LHCN-M2 (cell line): ENCODE measurements around the gene SPATA31E1. TPM values are rescaled to one million over a fixed set of nuclear protein-coding genes. Genes with fewer than 3 reads are reported as not detected.
"Not testable (repeated sequence)": the region's sequence is repeated elsewhere in the genome, so short reads cannot be mapped to it uniquely, and the experiment has no call there.

Experiments
- DNase-seq: peaks from one replicate; pipeline ENCODE4 v3.0.0-alpha.2; 2012; ENCODE audit warnings: low read depth
- polyA plus RNA-seq: library from polyadenylated mRNA; unstranded; fragments of >200 nt; gene quantifications from one replicate; pipeline ENCODE4 v1.2.1, GENCODE V29; 2012; ENCODE audit warnings: missing spikeins
- total RNA-seq: library from RNA; depleted of rRNA; stranded (reverse); fragments of >200 nt; gene quantifications from 2 replicates; pipeline ENCODE4 v1.2.3, GENCODE V29; 2014; rRNA removed

SPATA31E1 gene
- not detected in 2 replicates for total RNA-seq
- polyA plus RNA-seq = not detected

DNA sequence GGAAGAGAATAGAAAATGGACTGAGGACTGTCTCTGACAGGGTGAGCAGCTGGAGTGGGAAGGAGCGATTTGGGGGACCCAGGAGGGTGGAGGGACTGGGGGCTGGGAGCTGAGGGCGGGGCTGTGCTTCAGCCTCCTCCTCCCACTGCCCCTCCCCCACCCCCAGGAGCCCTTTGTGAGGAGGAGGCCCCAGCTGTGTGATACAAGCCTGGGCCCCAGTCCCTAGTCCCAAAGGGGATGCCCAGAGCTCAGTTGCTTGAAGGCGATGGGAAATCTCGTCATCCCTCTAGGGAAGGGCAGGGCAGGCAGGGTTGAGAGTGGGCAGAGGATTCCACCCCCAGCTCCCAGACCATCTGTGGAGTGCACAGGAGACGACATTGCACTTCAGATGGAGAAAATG is at the start of gene SPATA31E1:
SPATA31E1 (plus strand) TSS at position 251 of the 400 bp plus-strand sequence; CDS start at position 266, 15 bp downstream.
- no peak for DNase-seq

DNA sequence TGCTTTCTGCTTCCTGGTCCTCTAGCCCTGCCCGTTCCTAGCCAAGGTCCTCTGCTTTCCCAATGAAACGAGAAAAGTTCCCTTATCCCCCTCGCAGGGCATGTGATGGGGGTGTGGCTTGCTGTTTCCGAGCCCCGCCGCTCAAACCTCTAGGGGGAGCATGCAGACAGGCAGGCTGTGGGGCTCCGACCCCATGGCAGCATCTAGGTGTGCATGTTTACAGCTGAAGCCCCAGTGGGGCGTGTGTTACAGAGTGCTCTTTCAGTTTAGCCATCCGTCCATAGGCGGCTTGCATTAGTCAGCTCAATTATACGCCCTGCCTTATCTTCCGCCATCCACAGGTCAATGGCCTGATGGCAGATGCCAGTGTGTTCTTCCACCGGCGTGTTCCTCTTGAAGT is 48.3 kb upstream of the SPATA31E1 start:
- DNase-seq = no peak

DNA sequence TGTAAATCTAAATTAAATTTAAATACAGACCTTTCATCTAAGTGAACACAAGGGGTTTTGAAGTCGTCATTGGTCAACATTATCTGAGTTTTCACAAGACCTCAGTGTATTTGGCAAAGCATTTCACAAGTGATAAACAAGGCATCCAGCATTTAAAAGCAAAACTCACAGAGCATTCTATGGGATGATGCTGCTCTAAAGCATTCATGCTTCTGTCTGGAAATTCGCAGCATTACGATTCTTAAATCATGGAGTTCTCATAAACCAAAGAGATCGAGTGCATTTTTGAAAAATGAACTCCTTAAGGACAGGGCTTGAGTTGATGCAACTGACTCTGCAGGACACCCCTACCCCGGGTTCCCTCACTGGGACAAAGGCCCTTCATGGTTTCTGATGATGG is 46.1 kb upstream of the SPATA31E1 start:
- no peak for DNase-seq

DNA sequence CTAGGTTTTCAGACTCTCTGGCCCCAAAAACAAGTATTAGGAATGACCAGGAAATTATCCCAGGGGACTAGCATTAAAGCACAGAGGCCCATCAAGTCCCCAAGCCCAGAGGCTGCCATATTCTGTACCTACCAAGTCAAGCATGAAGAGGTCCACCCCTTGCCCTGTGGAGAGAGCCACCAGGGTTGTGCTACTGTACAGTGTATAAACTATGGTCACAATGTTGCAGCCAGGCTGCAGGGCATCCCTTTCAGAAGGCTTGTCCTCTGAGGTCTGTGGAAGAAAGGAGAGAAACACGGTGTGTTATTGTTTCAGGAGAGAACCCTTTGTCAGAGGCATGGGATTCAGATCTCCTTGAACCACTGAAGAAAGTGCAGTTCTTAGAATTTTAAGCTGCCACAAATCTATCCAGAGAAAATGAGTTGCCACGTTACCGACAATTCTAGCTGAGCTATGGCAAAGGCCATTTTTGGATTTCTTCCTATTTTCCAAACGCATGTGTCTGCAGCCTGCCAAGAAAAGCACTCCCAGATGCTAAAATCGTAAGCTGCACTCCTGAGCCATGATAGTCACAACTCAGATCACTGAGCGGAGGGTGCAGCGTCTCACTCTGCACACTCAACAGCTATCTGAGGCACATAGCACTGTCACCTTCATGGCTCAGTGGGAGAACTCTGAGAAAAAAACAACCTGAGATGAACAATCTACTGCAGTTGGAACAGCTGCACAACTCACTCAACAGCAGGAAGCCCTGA is 45.5 kb upstream of the SPATA31E1 start:
- peak; percentile 26 for DNase-seq

DNA sequence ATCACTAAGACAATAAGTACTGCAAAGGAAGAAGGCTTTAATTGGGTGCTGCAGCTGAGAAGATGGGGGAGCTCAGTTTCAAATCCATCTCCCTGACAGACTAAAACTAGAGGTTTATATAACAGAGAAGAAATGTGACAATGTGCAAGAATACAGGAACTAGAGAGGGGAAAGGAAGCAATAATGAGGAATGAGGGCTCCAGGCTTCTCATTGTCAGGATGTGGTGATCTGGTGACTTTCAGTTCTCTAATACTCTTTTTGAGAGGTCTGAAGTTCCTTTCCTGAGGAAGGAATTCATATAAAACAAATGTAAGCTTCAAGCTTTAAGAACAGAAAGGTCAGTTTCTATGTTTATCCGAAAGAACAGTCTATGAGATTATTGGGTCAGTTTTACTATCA is 42.5 kb upstream of the SPATA31E1 start:
- no peak for DNase-seq

DNA sequence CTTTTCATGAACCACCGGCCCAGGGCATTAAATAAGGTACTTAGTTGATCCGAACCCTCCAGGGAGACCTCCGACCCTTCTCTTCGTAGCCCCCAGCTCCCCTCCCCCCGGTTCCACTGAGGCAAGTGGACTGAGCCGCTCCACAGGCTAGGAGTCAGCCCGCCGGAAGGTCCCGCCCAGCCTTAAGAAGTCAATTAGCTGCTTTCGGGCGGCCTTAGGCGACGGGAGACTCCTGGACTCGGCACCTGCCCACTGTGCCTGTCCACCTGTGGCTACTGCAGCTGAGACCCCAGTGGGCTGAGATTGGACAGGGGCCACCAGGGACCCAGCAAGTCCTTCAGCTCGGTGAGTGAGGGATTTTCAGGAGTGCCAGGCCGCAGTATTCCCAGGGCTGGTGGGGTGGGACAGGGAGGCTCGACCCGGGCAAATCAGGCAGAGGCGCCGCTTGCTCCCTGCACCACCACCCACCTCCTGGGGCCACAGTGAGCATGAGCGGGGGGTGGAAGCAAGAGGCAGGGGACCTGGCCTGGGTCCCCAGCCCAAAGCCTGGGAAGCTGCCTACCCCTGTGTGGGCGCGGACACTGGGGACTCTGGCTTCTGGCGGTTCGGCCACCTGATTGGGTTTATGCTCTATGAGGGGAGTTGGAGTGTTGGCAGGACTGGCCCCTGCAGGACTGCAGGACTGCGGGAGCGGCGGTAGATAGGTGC is 39.6 kb upstream of the SPATA31E1 start:
- DNase-seq = no peak

DNA sequence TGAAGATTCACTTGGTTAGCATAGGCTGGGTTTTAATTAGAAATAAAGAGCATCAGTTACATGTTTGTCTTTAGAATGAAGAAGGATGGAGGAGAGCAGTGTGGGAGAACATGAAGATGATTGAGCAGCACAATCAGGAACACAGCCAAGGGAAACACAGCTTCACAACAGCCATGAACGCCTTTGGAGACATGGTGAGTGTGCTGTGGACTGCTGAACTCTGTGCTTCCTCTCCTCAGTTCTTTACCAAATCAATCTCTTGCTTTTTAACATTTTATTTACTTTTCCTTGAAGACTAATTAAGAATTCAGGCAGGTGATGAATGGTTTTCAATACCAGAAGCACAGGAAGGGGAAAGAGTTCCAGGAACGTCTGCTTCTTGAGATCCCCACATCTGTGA is 38.2 kb upstream of the SPATA31E1 start:
- no peak for DNase-seq

DNA sequence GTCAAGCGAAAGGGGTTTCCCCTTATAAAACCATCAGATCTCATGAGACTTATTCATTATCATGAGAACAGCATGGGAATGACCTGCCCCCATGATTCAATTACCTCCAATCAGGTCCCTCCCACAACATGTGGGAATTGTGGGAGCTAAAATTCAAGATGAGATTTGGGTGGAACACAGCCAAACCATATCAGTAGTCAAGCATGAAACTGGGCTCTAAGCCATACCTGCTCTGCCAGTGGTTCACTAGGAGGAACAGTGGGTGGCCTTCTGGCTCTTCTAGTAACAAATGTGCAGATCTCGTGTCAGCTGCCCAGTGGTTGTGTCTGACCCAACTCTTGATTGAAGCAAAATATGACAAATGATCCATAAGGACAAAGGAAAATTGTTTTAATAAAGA is 34.9 kb upstream of the SPATA31E1 start:
- DNase-seq = not testable (repeated sequence)

DNA sequence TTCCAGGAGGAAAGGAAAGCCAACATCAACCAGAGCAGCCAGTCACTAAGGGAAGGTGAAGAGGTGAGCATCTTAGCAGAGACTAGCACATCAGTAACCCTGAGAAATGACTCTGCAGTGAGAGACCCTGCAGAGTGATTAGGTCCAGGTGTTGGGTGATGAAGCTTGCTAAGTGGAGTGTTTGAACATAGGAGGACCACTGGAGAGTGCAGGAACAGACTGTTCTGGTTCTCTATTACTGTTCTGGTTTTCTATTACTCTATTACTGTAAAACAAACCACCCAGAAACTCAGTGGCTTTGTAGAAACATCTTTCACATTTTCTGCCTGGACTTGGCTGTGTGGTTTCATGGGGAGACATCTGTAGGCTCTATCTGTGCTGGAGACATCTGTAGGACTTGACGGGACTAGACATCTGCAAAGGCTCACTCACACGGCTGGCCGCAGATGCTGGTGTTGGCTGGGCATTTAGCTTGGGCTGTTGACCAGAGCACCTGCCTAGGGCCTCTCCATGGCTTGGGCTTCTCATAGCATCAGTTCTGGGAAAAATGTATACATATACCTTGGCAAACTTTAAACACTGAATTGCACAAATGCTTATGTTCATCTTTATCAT is 33.4 kb upstream of the SPATA31E1 start:
- DNase-seq = no peak

DNA sequence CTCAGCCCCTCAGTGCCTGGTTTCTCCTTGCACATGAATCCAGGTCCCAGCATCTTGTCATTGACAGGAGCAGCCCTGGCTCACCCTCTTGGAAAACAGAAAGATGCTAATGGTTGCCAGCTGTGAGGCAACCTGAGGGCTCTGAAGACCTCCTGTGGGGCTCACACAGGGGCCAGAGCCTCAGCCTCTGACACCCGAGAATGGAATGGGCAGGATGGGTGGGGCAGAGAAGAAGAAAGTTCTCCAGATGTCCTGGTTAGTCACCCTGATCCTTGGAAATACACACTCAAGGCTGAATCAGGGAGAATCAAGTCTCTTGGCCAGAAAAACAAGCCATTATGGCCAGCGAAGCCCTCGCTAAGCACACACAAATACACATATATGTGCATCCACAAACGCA is 32.3 kb upstream of the SPATA31E1 start:
- peak; percentile 40 for DNase-seq

DNA sequence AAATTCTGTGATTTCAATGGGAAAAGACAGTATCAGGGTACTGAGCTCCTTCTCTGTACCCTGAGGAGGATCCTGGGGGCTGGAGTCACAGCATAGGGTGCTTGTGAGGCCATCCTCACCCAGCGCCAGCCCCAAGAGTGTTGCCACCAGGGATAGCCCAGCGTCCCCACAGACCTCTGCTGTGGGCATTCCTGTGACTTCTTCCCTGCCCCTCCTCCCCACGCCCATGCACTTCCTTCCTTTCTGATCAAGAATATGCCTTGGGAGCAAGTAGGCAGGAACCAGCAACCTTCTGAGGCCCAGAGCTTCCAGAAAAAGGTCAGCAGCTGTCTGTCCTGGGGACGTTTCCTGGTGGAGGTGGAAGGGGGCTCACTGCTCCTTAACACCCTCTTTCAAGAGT is 31.5 kb upstream of the SPATA31E1 start:
- not testable (repeated sequence) for DNase-seq

DNA sequence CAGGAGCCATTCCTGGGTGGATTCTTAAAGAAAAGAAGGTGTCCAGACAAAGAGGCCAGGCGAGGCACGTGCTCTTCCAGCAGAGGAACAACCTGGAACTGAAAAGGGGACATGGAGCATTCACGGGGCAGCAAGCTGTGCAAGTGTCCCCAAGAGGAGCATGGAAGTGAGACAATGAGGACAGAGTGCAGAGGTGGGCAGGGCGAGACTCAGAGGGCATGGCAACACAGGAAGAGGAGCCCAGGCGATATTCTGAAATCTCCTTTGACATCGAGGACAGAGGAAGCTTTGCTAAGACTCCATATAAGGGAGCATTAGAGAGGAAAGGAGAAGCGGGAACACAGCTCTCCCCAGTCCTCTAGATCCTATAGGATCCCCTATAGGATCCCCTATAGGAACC is 29.4 kb upstream of the SPATA31E1 start:
- no peak for DNase-seq

DNA sequence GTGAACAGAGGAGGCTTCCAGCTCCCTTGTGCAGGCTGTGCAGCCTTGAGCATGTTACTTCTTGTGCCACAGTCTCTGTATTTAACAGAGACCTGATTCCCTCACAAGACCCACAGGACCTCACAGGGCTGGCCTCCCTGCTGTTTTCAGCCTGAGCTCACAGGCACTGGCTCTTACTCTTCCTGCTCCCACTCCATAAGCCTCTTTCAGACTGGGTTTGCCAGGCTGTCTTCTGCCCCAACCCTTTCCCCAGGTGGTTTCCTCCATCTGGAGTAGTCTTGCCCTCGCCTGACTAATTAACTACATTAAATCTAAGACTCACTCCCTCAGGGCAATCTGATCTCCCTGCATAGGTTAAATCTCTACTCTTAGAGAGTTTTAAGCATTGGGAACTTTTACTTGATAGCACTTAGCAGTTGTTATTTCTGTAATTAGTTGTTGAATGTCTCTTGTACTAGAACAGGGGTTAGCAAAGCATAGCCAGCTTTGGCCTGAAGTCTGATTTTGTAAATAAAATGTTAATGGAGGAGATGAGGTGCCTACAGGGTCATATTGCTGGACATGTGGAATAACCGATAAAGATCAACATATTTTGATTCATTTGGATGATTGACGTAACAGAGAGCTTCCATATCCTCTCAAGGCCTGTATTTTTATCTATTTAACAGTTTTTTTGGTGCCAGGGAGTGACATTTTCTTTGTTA is 28.6 kb upstream of the SPATA31E1 start:
- no peak for DNase-seq

DNA sequence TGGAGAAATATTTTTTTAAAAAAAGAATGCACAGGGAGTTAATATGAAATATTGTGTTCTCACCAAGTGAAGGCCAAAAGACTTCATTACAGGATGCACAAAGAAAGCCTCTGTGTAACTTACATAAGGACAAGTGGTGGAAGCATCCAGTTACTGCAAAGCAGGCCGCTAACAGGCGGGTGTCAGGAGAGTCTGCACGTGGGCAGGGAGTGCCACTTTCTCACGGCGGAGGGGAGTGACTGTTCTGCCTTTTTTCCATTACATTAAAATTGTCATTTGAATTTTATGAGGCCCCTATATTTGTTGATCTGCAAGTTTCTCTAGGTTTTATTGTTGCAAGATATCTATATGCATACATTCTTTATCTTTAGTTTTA is 28.1 kb upstream of the SPATA31E1 start:
- no peak for DNase-seq

DNA sequence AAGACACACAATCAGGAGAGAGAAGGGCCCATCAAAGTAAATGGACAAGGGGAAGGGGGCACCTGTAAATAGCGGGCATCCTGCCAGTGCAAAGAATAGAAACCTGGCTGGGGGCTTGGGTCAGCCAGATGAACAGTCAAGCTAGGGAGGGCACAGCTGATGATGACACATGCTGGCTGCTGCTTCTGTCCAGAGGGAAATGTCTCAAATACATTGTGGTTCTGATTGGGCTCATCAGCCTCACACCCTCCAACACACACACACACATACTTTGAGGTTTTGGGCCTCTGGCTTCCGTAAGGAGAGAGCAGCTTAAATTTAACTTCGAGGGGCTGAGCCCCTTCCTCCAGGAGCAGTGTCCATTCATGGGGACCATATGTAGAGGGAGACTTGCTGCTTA is 27.6 kb upstream of the SPATA31E1 start:
- no peak for DNase-seq

DNA sequence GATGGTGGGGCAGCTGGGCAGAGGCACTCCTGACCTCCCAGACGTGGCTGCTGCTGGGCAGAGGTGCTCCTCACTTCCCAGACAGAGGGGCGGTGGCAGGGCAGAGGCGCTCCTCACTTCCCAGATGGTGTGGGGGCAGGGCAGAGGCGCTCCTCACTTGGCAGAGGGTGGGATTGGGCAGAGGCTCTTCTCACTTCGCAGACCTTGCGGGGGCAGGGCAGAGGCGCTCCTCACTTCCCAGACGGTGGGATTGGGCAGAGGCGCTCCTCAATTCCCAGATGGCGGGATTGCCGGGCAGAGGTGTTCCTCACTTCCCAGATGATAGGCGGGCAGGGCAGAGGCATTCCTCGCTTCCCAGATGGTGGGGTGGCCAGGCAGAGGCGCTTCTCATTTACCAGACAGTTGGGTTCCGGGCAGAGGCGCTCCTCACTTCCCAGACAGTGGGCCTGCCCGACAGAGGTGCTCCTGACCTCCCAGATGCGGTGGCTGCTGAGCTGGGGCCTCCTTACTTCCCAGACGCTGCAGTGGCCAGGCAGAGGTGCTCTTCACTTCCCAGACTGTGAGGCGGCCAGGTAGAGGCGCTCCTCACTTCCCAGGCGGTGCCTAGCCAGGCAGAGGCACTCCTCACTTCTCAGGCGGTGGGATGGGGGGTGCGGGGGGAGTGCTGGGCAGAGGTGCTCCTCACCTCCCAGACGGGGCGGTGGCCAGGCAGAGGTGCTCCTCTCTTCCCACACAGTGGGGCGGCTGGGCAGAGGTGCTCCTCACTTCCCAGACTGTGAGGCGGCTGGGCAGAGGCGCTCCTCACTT is 25.3 kb upstream of the SPATA31E1 start:
- no peak for DNase-seq

DNA sequence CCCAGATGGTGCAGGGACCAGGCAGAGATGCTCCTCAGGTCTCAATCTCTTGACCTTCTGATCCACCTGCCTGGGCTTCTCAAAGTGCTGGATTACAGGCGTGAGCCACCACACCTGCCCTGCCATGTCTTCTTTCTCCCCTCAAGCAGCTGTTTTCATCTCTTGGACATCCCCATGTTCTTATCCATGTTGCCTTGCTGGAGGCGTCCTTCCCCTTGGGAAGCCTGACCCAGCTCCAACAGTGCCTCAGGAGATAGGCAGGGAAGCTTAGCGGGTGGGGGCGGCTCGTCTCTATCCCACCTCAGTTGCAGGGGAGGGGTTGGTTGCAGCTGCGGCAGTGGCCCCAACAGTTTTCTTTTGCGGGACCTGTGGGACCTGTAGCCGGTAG is 24.7 kb upstream of the SPATA31E1 start:
- no peak for DNase-seq

DNA sequence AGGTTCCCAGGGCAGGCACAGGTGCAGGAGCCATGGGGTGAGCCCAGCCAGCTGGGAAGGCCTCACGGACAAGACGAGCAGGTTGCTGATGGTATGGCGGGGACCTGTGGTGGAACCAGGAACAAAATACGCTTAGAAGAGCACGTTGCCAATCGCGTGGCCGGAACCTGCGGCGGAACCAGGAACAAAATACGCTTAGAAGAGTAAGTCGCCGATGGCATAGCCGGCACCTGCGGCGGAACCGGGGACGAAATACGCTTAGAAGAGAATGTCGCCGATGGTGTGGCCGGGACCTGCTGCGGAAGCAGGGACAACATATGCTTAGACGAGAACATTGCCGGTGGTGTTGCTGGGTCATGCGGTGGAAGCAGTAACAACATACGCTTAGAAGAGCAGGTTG is 23.5 kb upstream of the SPATA31E1 start:
- DNase-seq = no peak

DNA sequence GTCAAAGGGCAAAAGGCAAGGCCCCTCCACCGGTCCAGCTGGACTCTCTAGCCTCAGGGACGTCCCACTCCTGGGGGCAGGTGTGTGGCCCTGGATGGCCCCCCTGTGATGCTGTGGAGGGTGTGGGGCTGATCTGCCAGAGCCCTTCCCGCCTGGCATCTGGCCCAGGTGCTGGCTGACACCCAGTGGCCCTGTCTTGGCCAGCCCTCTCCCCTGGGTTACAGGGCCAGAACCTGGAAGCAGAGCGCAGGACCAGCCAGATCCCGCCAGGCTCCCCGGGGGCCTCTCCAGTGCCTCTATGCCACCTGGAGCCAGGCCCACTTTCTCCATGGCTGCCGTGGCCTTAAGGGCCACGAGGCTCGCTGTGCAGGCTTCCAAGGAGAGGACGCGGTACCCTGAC is 22.9 kb upstream of the SPATA31E1 start:
- DNase-seq = no peak

DNA sequence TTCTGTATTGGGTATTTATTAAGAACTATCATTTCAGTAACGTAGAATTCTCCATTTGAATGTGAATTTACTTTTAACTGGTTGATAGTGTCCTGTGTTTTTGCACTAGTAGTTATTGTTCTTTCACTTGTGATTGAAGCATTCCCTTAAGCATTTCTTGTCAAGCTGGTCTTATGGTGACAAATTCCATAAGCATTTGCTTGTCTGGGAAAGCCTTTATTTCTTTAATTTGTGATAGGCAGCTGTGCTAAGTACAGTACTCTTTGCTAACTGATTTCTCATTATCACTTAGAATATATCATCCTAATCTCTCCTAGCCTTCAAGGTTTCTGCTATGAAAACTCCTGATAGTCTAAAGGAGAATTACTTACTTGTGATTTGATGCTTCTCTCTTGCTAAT is 21.3 kb upstream of the SPATA31E1 start:
- DNase-seq = no peak

DNA sequence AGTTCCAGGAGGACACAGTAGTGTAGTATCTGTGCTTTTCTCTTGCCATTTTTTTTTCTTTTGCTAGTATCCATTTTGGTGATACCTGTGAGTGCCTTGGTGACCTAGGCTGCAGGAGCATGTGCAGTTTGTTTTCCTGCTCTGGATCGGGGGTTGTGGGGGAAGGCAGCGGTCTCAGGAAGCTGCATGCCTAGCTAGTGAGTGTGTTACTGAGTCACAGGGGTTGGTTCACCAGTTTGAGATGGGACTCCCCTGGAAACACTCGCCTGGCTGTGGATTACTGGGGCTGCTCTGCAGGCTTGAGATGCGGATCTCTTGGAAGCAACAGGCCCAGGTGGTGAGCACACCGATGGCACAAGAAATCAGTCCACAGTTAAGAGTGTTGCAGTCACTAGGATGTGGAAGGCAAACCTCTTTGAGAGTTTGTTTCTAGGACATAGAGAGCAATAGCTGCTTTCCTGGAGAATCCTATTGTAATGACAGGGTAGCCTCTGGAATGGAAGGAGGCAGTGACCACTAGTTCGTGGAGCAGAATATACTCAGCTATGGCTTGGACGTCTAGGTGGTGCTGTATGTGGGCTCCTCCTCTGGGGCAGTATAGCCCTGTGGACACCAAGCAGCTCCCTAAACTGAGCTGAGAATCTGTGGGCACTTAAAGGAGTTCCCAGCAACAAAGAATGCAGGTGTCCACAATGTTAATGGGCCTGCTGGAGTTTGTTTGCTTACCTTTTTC is 20.0 kb upstream of the SPATA31E1 start:
- DNase-seq = peak; percentile 77
